ENCODE results near the gene EPHB4.

- TF ChIP-seq CTCF (IDR thresholded peaks at IDR 0.05) (no peak), JUN (CRISPR knock-in tag; IDR thresholded peaks at IDR 0.05) (no peak), E2F1 (CRISPR knock-in tag; IDR thresholded peaks at IDR 0.05) (no peak), ZNF263 (CRISPR knock-in tag; IDR thresholded peaks at IDR 0.05; ENCODE audit: low read depth) (no peak), FOXP4 (CRISPR knock-in tag; IDR thresholded peaks at IDR 0.05) (no peak), IRF1 (CRISPR knock-in tag; IDR thresholded peaks at IDR 0.05) (no peak), CREB1 (CRISPR knock-in tag; IDR thresholded peaks at IDR 0.05) (no peak), ATF3 (CRISPR knock-in tag; conservative IDR thresholded peaks at IDR 0.05) (no peak), NFE2L1 (CRISPR knock-in tag; IDR thresholded peaks at IDR 0.05) (no peak), MYBL2 (CRISPR knock-in tag; IDR thresholded peaks at IDR 0.05) (no peak), USF1 (CRISPR knock-in tag; IDR thresholded peaks at IDR 0.05) (no peak)
Observed at GRCh38 chr7:100763556-100764140, 63.7 kb downstream of the EPHB4 start.
